NCI-H2171 treated with DMSO at 0.1 percent for 48 hours (cell line): ENCODE measurements around the gene C1QTNF6.
A peak's percentile ranks its signal among the peaks of the same experiment; 100 is the strongest.
"Not testable (repeated sequence)": the region's sequence is repeated elsewhere in the genome, so short reads cannot be mapped to it uniquely, and the experiment has no call there.

Experiments
- DNase-seq: peaks from one replicate; lab custom pipeline; 2025; lab: John Stamatoyannopoulos, UW

Gene C1QTNF6

DNA sequence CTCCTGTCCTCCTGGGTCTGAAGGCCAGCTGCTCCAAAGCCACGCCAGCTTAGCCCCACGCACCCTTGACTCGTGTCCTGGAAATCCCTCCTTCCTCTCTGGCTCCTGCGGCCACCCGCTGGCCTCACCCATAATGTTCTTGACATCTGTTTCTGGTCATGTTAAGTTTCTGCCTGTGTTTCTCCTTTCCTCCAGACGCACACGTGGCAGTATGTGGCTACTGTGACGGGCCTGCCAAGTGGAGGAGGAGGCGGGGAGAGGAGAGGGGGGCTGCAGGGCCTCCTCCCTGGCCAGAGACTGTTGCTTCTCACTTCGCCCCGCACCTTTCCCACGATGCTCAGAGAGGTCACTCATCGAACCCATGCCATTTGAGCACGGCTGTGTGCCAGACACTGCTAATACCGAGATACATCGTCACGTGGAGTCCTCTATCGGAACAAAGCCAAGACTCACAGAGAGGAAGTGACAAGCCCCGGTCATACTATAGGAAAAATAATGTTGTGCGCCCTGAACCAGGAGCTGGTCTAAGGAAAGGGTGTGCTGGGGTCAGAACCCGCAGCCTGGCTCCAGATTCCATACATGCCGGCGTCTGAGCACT lies 11.5 kb downstream of the C1QTNF6 start:
- no peak for DNase-seq

GRCh38 chr22:37175414-37176281 lies 12.4 kb downstream of the C1QTNF6 start:
- no peak for DNase-seq

DNA sequence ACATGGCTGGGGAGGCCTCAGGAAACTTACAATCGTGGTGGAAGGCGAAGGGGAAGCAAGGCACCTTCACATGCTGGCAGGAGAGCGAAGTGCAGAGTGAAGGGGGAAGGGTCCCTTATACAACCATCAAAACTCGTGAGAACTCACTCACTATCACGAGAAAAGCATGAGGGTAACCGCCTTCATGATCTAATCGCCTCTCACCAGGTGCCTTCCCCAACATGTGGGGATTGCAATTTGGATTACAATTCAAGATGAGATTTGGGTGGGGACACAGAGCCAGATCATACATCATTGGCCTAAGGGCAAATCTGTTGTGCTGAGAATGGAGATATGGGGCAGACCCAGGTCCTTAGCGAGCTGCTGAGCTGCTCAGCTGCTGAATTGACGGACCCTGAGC lies 13.1 kb downstream of the C1QTNF6 start:
- no peak for DNase-seq

DNA sequence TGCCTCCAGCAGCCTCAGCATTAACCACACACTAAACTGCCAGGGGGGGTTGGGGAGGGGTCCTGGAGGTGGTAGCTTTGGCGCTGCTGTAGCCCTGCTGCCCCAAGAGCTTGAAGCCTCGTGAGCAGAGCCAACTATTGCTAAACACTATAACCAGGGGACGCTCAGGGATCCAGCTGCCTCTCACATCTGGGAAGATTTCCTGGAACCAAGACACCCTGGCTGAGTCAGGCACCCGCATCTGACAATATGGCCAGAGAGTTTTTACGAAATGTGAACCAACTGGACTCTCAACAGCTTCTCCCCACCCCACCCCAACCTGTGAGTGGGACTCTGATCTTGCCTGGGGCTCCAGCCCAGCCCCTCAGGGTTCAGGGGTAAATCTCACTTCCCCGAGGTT lies 14.3 kb downstream of the C1QTNF6 start:
- DNase-seq, result no peak

GRCh38 chr22:37172266-37173245 lies 15.5 kb downstream of the C1QTNF6 start:
- DNase-seq, result no peak

DNA sequence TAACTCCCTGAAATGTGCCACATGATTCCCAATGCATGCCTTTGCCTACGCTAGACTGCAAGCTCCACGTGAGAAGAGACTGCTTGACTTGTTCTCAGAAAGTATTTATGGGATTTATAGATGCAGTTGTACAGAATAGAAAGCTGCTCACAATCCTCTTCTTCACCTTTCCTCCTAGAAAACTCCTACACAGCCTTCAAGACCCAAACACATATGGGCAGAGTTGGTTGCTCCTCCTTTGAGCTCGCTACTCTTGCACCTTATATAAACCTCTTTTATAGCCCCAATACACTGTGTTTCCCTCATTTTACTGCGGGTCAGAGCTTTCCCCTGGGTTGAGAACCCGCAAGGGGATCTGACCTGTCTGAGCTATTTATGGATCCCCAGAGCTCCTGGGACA lies 16.4 kb downstream of the C1QTNF6 start:
- DNase-seq, result no peak

DNA sequence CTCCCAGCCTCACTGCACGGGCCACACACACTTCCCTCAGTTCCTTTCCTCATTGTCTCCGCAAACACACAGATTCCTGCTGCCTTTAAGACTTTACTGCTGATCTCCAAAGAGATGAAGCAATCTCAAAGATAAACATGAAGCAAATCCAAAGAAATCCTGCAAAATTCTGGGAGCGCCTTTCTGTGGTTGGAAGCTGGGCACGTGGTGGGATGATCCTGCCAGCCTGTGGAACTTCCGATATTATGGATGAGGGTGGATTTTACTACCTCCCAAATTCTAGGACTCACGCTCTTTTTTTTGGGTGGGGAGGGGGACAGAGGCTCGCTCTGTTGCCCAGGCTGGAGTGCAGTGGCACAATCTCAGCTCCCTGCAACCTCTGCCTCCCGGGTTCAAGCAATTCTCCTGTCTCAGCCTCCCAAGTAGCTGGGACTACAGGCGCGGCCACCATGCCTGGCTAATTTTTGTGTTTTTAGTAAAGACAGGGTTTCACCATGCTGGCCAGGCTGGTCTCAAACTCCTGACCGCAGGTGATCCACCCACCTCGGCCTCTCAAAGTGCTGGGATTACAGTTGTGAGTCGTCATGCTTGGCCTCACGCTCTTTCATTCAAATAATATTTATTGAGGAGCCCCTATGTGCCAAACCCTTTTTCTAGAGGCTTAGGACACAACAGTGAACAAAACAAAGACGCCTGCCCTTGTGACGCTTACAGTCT lies 17.2 kb downstream of the C1QTNF6 start:
- DNase-seq, result not testable (repeated sequence)

- DNase-seq, result no peak
Observed at GRCh38 chr22:37169947-37170688, 17.9 kb downstream of the C1QTNF6 start.

DNA sequence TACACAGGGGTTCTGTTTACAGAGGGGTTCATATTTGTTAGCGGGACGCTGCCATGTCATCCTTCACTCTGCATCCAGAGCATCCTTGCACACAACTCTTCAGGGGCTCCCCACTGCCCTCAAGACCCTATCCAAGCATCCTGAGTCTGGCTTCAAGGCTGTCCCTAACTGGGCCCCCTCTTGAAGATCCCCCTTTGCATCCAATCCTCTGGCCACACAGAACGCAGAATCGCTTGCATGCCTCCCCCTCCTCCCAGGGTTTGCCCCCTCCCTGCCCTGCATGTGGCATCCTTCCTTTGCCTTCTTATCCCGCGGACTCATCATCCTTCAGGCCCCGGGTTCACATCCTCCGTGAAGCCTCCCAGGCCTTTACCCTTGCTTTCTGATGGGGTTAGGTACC lies 18.6 kb downstream of the C1QTNF6 start:
- DNase-seq, result no peak

GRCh38 chr22:37167981-37168647 lies 19.9 kb downstream of the C1QTNF6 start:
- no peak for DNase-seq

- no peak for DNase-seq
Observed at GRCh38 chr22:37167176-37167980, 20.7 kb downstream of the C1QTNF6 start.

GRCh38 chr22:37166675-37167066 lies 21.4 kb downstream of the C1QTNF6 start:
- peak; percentile 56 for DNase-seq

DNA sequence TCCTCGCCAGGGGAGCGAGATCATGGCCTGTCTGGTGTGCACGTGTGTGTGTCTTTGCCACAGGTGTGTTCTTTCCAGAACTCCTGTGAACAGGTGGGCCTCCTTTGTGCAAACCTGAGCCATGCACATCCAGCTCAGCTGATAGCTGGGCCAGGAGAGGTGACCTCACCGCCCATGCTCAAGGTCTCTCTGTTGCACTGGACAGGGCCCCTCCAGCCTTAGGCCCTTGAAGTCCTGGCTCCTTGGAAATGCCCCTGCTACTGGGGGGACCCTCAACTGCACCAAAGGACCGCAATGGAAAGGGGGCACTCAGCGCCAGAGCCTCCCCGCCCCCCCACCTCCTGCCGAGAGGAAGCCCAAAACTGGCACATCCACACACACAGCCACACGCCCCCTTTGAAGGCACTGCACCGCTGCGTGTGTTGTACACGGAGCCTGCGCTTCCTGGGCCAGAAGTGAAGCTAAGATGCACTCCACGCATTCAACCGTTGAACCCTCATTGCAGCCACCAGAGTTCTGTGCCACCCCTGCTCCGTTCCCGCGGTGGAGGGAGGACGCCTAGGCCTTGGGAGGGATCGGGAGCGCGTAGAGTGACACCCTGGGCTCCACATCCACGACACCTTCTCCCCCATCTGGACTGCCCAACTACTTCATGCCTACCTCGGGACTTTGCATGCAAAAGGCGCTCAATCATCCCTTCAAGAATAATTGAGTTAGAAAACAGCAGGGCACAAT lies 21.9 kb downstream of the C1QTNF6 start:
- DNase-seq, result no peak

- DNase-seq, result peak; percentile 23
Observed at GRCh38 chr22:37165066-37165465, 23.0 kb downstream of the C1QTNF6 start.

DNA sequence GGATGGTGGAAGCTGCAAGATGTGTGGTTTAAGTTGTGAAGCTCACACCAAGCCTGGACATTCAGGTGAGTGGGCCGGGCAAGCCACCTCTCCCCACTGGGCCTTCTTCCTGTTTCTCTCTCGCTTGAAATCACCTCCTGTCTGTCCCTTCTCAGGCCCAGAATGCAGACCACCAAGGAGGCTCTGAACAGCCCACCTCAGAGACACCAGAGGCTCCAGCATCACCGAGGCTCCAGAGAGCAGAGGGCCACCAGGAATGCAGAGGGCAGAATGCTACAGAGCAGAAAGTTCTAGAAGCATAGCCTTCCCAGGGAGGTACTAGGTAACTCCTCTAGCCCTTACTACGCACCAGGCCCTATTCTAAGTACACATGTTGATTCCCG lies 23.6 kb downstream of the C1QTNF6 start:
- DNase-seq, result no peak

- no peak for DNase-seq
Observed at GRCh38 chr22:37163575-37164504, 24.2 kb downstream of the C1QTNF6 start.

DNA sequence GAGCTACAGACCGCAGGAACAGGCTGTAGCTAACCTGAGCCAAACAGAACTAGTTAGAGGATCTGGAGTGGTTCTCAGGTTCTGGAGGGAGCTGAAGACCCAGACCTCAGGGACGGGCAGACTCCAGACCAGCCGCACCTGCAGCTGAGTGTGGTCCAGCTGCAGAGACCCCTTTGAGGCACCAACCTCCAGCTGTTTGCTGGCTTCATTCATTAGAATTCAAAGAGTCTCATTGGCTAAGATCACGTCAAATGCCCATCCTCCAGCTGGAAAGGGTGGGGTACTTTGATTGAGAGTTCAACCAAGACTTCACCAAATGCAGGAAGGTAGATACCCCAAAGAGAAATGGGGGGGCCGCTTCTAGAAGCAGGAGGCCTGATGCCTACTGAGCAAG lies 25.0 kb downstream of the C1QTNF6 start:
- no peak for DNase-seq
